Measurements from ENCODE around the gene TMEM190.

TMEM190 gene

GRCh38 chr19:55346725-55347441, 29.7 kb upstream of the TMEM190 start:
- H3K4me3 ChIP-seq (ENCODE audit: low read length) = no peak overlapping the region
- DNase-seq (ENCODE audit: low read depth) = no peak
- no peak for TF ChIP-seq CTCF (conservative IDR thresholded peaks at IDR 0.05; ENCODE audit: low read length)

DNA sequence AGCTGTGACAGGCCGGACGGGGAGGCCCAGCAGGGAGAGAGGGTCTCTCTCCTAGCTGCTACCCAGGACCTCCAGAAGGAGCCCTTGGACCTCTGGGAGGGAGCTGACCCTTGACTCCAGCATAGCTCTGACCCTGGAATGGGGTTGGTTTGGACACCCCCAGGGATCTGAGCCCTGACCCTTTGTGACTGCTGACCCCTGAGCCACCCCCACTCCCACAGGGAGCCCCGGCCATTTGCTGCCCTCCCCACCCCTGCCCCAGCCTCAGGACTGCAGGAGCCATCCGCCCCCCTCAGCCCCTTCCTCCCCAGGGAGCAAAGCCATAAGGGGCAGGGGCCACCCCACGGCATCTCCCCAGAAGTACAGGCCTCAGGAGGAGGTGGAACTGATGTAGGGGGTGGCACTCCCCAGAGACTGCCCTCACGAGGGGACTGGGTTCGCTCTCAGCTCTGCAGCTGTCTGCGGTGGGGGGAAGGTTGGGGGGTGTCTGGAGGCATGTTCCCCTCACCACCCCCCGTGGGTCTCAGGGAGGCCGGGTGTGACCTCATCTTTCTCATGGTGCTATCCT, 29.1 kb upstream of the TMEM190 start:
- no peak overlapping the region for H3K4me3 ChIP-seq (ENCODE audit: low read length)
- TF ChIP-seq CTCF (conservative IDR thresholded peaks at IDR 0.05; ENCODE audit: low read length) = no peak
- DNase-seq (ENCODE audit: low read depth) = no peak

- no peak for DNase-seq (ENCODE audit: low read depth)
- no peak for TF ChIP-seq CTCF (conservative IDR thresholded peaks at IDR 0.05; ENCODE audit: low read length)
- H3K4me3 ChIP-seq (ENCODE audit: low read length) = no peak overlapping the region
Observed at GRCh38 chr19:55348317-55349034, 28.1 kb upstream of the TMEM190 start.

DNA sequence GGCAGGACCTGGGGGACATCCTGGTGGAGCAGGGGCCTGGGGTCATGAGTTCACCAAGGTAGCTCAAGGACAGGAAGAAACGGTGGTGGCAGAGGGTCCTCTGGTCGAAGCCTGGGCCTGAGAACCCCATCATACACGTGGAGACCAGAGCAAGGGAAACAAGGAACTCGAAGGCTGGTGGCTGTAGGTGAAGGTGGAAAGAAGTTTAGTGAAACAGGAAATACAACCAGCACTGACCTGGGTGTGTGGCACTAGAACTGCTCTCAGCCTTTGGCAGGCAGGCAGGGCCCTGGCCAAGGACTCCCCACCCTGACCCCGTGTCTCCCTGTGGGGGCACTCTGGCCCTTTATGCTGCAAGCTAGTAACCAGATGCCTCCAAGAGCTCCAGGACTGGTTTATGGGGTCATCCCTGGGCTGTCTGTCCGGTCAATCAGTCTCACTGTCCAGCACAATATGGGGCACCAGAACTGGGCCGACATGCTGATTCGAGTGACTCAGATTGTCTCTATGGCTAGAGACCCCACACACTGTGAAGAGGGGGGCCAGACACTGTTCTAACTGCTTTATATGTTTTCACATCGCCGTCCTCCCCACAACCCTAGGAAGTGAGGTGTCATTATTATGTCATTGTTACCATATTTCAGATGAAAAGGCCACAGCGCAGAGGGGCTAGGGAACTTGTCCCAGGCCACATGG, 25.9 kb upstream of the TMEM190 start:
- DNase-seq (ENCODE audit: low read depth) = no peak
- no peak for TF ChIP-seq CTCF (conservative IDR thresholded peaks at IDR 0.05; ENCODE audit: low read length)
- no peak overlapping the region for H3K4me3 ChIP-seq (ENCODE audit: low read length)

GRCh38 chr19:55352040-55352439, 24.6 kb upstream of the TMEM190 start:
- TF ChIP-seq CTCF (conservative IDR thresholded peaks at IDR 0.05; ENCODE audit: low read length) = no peak
- H3K4me3 ChIP-seq (ENCODE audit: low read length) = no peak overlapping the region
- DNase-seq (ENCODE audit: low read depth) = no peak

- TF ChIP-seq CTCF (conservative IDR thresholded peaks at IDR 0.05; ENCODE audit: low read length) = no peak
- no peak for DNase-seq (ENCODE audit: low read depth)
- H3K4me3 ChIP-seq (ENCODE audit: low read length) = no peak overlapping the region
Observed at GRCh38 chr19:55352549-55353145, 24.0 kb upstream of the TMEM190 start.

All from AG10803 (cell line).